Fibroblast of the aortic adventitia (primary cell): ENCODE results near the gene SAMD13. TPM values are rescaled to one million over a fixed set of nuclear protein-coding genes. Genes with fewer than 3 reads are reported as not detected.

ENCODE experiments used
- DNase-seq: peaks from one replicate; pipeline ENCODE4 v3.0.0-alpha.2; 2010; ENCODE audit warnings: low read depth
- H3K4me3 ChIP-seq: 2 replicates; pipeline ENCODE4 v1.5.1; 2011; ENCODE audit warnings: low read depth, mild to moderate bottlenecking, control low read depth, low read length, moderate library complexity
- CTCF ChIP-seq: IDR thresholded peaks from 2 replicates; pipeline ENCODE4 v1.5.1; 2011; ENCODE audit warnings: mild to moderate bottlenecking, low read length, control low read depth, inconsistent platforms; ENCODE audit not compliant: insufficient read depth
- total RNA-seq: library from RNA; depleted of rRNA; stranded (reverse); fragments of >200 nt; gene quantifications from 2 replicates; pipeline ENCODE4 v1.2.3, GENCODE V29; 2012; ENCODE audit warnings: low replicate concordance

SAMD13 gene
- total RNA-seq, 1 donor: 1.4 TPM

DNA sequence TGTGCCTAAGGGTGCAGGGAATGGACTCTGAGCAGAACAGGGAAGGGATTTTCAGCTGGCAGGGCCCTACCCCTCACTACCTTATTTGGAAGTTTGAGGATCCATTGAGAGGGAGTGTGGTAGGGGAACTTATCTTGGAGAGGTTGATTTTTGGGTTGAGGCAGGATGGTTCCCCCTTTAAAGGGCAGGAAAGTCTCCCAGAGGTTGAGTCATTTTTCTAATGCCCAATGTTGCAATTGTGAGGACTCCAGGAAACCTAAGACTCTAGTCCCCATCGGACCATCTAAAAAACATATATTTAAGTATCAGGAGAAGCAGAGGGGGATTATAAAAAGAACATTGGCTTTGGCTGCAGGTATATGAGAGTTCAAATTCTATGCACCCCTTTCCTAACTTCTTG is 47.3 kb downstream of the SAMD13 start:
- H3K4me3 ChIP-seq: no peak overlapping the region
- no peak for TF ChIP-seq CTCF
- DNase-seq: no peak

- H3K4me3 ChIP-seq: no peak overlapping the region
- TF ChIP-seq CTCF: no peak
Observed at GRCh38 chr1:84350104-84350503, 48.6 kb downstream of the SAMD13 start.

GRCh38 chr1:84350550-84350949 is 49.0 kb downstream of the SAMD13 start:
- no peak for DNase-seq
- TF ChIP-seq CTCF: no peak
- H3K4me3 ChIP-seq: no peak overlapping the region

More at GRCh38 chr1:84350104-84350503, 48.6 kb downstream of the SAMD13 start:
- no peak for DNase-seq

- peak; percentile 57 for DNase-seq
- H3K4me3 ChIP-seq: no peak overlapping the region
- no peak for TF ChIP-seq CTCF
Observed at GRCh38 chr1:84352298-84353106, 51.0 kb downstream of the SAMD13 start.

DNA sequence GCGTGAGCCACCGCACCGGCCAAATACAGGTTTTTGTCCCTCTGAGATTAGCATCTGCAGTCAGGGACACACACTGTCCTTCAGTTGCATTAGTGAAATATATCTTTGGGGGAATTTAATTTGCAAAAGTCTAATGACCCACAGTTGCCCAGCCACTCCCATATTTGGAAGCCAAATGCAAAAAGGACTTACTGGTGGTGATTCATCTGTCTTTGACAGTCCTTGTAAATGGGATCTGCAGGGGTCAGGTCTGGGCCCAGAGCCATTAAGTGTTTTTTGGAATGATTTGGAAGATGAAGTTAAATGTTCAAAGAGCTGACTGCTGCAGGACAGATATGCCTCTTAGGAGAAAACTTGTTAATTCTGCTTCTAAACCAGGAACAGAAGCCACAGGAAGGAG is 52.2 kb downstream of the SAMD13 start:
- H3K4me3 ChIP-seq: no peak overlapping the region
- DNase-seq: peak; percentile 78
- no peak for TF ChIP-seq CTCF

DNA sequence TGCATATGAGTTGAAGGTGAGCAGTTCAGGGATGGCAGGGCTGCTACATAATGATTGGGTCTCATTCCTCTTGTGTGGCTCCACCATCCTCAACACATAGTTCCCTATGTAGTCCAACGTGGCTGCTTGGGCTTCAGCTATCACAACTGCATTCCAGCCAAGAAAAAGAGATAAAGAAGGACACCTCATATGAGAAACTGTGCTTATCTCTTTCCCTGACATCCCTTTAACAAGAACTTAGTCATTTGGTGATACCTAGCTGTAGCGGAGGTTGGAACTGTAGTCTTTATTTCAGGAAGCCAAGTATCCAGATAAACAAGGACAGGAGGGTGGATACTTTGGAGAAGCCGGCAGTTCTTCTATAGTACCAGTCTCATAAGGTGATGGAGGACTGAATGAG is 54.0 kb downstream of the SAMD13 start:
- DNase-seq: no peak
- H3K4me3 ChIP-seq: no peak overlapping the region
- TF ChIP-seq CTCF: no peak

GRCh38 chr1:84356881-84357280 is 55.4 kb downstream of the SAMD13 start:
- TF ChIP-seq CTCF: no peak
- H3K4me3 ChIP-seq: no peak overlapping the region
- no peak for DNase-seq
